Endodermal cell (in vitro differentiated cells): ENCODE results near the gene CDAN1. TPM values are rescaled to one million over a fixed set of nuclear protein-coding genes. Genes with fewer than 3 reads are reported as not detected.

ENCODE experiments used
- DNase-seq: peaks from one replicate; pipeline ENCODE4 v3.0.0-alpha.2; 2017
- H3K27ac ChIP-seq: 2 replicates; pipeline ENCODE4 v1.5.1; 2013; ENCODE audit warnings: mild to moderate bottlenecking, low read depth, low read length, moderate library complexity
- H3K27me3 ChIP-seq: 2 replicates; pipeline ENCODE4 v1.6.1; 2013; ENCODE audit warnings: mild to moderate bottlenecking, low read length, moderate library complexity; ENCODE audit not compliant: insufficient read depth, control insufficient read depth, poor library complexity, severe bottlenecking
- H3K36me3 ChIP-seq: 2 replicates; pipeline ENCODE4 v1.7.0; 2013; ENCODE audit warnings: mild to moderate bottlenecking, low read length, moderate library complexity; ENCODE audit not compliant: control insufficient read depth, insufficient read depth
- H3K4me1 ChIP-seq: one replicate; pipeline ENCODE4 v1.7.0; 2013; ENCODE audit warnings: low read length; ENCODE audit not compliant: control insufficient read depth, insufficient read depth
- H3K4me3 ChIP-seq: 2 replicates; pipeline ENCODE4 v1.5.1; 2013; ENCODE audit warnings: mild to moderate bottlenecking, low read length, moderate library complexity
- H3K9ac ChIP-seq: 2 replicates; pipeline ENCODE4 v1.6.1; 2013; ENCODE audit warnings: mild to moderate bottlenecking, low read length, moderate library complexity; ENCODE audit not compliant: poor library complexity, severe bottlenecking; ENCODE audit errors: extremely low read depth
- H3K9me3 ChIP-seq: 2 replicates; pipeline ENCODE4 v1.6.1; 2013; ENCODE audit warnings: mild to moderate bottlenecking, low read length, moderate library complexity; ENCODE audit not compliant: control insufficient read depth
- H3K27ac Mint-ChIP-seq: 2 replicates; pipeline ENCODE4 v1.8.0; 2020; ENCODE audit warnings: mixed read lengths
- H3K27me3 Mint-ChIP-seq: 2 replicates; pipeline ENCODE4 v1.8.0; 2021; ENCODE audit warnings: mild to moderate bottlenecking, mixed read lengths; ENCODE audit not compliant: insufficient read depth
- H3K36me3 Mint-ChIP-seq: 2 replicates; pipeline ENCODE4 v1.8.0; 2020; ENCODE audit warnings: low read depth, mixed read lengths
- H3K4me1 Mint-ChIP-seq: 2 replicates; pipeline ENCODE4 v1.8.0; 2020; ENCODE audit warnings: mixed read lengths
- H3K4me3 Mint-ChIP-seq: 2 replicates; pipeline ENCODE4 v1.8.0; 2020; ENCODE audit warnings: mild to moderate bottlenecking, moderate library complexity, mixed read lengths
- H3K9me3 Mint-ChIP-seq: 2 replicates; pipeline ENCODE4 v1.8.0; 2020; ENCODE audit warnings: mild to moderate bottlenecking, mixed read lengths
- CTCF ChIP-seq: fragments of 200-600 bp; sonication (generic); conservative IDR thresholded peaks from 2 replicates; pipeline ENCODE4 v1.5.0; 2021; ENCODE audit warnings: antibody characterized with exemption, mild to moderate bottlenecking
- WGBS, 2 experiments: methylation state at CpG; one replicate each; pipeline versions ENCODE4 v1.1.5 to v1.1.7; 2013; ENCODE audit warnings: missing lambda C conversion rate in 2 of 2, mixed read lengths in 1 of 2; ENCODE audit not compliant: insufficient coverage in 1 of 2, insufficient read length in 1 of 2; 5-methylcytosine and 5-hydroxymethylcytosine counted together
- total RNA-seq, 2 donors: library from RNA; stranded (reverse); fragmentation: NEBNext Ultra II Directional in 1 of 2; extraction: Animal tissue kit (Norgen Biotek cat#: 25700) in 1 of 2; gene quantifications; 2 replicates in 1 of 2; 3 replicates in 1 of 2; pipeline ENCODE4 v1.2.1, GENCODE V29; 2021

Gene CDAN1
- total RNA-seq, 2 donors from 2014 or later, result 26.5 to 38.2 TPM

DNA sequence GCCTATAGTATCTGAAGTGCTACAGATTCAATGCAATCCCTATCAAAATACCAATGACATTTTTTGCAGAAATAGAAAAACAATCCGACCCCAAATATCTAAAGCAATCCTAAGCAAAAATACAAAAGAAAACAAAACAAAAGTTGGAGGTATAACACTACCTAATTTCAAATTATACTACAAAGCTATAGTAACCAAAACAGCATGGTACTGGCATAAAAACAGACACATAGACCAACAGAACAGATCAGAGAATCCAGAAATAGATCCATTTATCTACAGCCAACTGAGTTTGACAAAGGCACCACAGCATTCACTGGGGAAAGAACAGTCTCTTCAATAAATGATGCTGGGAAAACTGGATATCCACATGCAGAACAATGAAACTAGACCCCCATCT is 23.8 kb upstream of the CDAN1 start:
- Histone ChIP-seq H3K36me3 (no peaks in the 10 kb centered on the region), H3K4me3 (peak overlapping the region; percentile 7), H3K27ac (no peak overlapping the region), H3K4me1 (no peaks in the 10 kb centered on the region), H3K9ac (no peak overlapping the region), H3K27me3 (no peaks in the 10 kb centered on the region), H3K9me3 (peaks cover 18% of the 10 kb centered on the region)
- H3K27me3 Mint-ChIP-seq, result no peaks in the 10 kb centered on the region
- no peak overlapping the region for H3K4me3 Mint-ChIP-seq
- H3K4me1 Mint-ChIP-seq, result peaks cover 12% of the 10 kb centered on the region
- H3K9me3 Mint-ChIP-seq, result peaks cover 29% of the 10 kb centered on the region
- no peak overlapping the region for H3K27ac Mint-ChIP-seq
- DNase-seq, result no peak
- WGBS, 2 experiments, result 89% methylated on average over 1 of the region's 1 CpG; no CpG with 5 or more reads in 1 of the 2 experiments
- TF ChIP-seq CTCF, result no peak
- peaks cover 15% of the 10 kb centered on the region for H3K36me3 Mint-ChIP-seq

- no peaks in the 10 kb centered on the region for H3K36me3 ChIP-seq
- H3K9me3 ChIP-seq, result peaks cover 18% of the 10 kb centered on the region
- no peak overlapping the region for H3K4me3 ChIP-seq
- Mint-ChIP-seq H3K4me1 (peaks cover 6% of the 10 kb centered on the region), H3K27ac (no peak overlapping the region), H3K9me3 (peaks cover 29% of the 10 kb centered on the region), H3K36me3 (peaks cover 15% of the 10 kb centered on the region), H3K4me3 (no peak overlapping the region), H3K27me3 (no peaks in the 10 kb centered on the region)
- no peak for TF ChIP-seq CTCF
- H3K9ac ChIP-seq, result no peak overlapping the region
- no peaks in the 10 kb centered on the region for H3K4me1 ChIP-seq
- no peak overlapping the region for H3K27ac ChIP-seq
- peak; percentile 48 for DNase-seq
- 89 to 100% methylated on average over 1 to 2 of the region's 2 CpGs for WGBS, 2 experiments
- no peaks in the 10 kb centered on the region for H3K27me3 ChIP-seq
Measured at GRCh38 chr15:42759093-42759492, 22.2 kb upstream of the CDAN1 start.

- no peak overlapping the region for H3K27ac ChIP-seq
- WGBS, 2 experiments, result 100% methylated on average over 1 to 2 of the region's 2 CpGs
- no peaks in the 10 kb centered on the region for H3K27me3 ChIP-seq
- no peak overlapping the region for H3K9ac ChIP-seq
- no peak for DNase-seq
- H3K9me3 Mint-ChIP-seq, result no peaks in the 10 kb centered on the region
- no peak overlapping the region for H3K4me3 Mint-ChIP-seq
- no peaks in the 10 kb centered on the region for H3K4me1 ChIP-seq
- H3K9me3 ChIP-seq, result no peaks in the 10 kb centered on the region
- no peak for TF ChIP-seq CTCF
- no peaks in the 10 kb centered on the region for H3K27me3 Mint-ChIP-seq
- no peak overlapping the region for H3K27ac Mint-ChIP-seq
- H3K4me3 ChIP-seq, result no peak overlapping the region
- H3K36me3 ChIP-seq, result peaks cover 3% of the 10 kb centered on the region
- peaks cover 19% of the 10 kb centered on the region for H3K36me3 Mint-ChIP-seq
- no peaks in the 10 kb centered on the region for H3K4me1 Mint-ChIP-seq
Measured at GRCh38 chr15:42750306-42750705, 13.4 kb upstream of the CDAN1 start.
